Right lobe of liver (tissue), 6 donors: ENCODE data around the gene KLHL25. TPM values are rescaled to one million over a fixed set of nuclear protein-coding genes. Genes with fewer than 3 reads are reported as not detected.
A peak's percentile ranks its signal among the peaks of the same experiment; 100 is the strongest.

Experiments
- ATAC-seq, 4 donors: fragments of 200-7000 bp; cut with Tn5 transposase; one replicate each; pipeline ENCODE4 v1.9.1; 2020; ENCODE audit warnings: mild to moderate bottlenecking in 4 of 4, moderate library complexity in 4 of 4
- DNase-seq, 3 donors: peaks; one replicate each; pipeline ENCODE4 v3.0.0-alpha.2; 2020
- H3K27ac ChIP-seq, 3 donors: fragments of 200-600 bp; one replicate each; pipeline ENCODE4 v1.8.0; 2022
- H3K27me3 ChIP-seq, 2 donors: fragments of 200-600 bp; one replicate each; pipeline ENCODE4 v1.8.0; 2022
- H3K36me3 ChIP-seq, 4 donors: fragments of 200-600 bp; sonication (generic) in 1 of 4; one replicate each; pipeline versions ENCODE4 v1.5.1 to v1.8.0; 2017 to 2022; ENCODE audit warnings: control low read depth in 1 of 4
- H3K4me1 ChIP-seq, 4 donors: fragments of 200-600 bp; sonication (generic) in 1 of 4; one replicate each; pipeline versions ENCODE4 v1.5.1 to v1.8.0; 2017 to 2022; ENCODE audit warnings: control low read depth in 1 of 4
- H3K4me3 ChIP-seq, 3 donors: fragments of 200-600 bp; one replicate each; pipeline ENCODE4 v1.8.0; 2022
- H3K9me3 ChIP-seq, 4 donors: fragments of 200-600 bp; sonication (generic) in 1 of 4; one replicate each; pipeline versions ENCODE4 v1.5.1 to v1.8.0; 2017 to 2022; ENCODE audit warnings: control low read depth in 1 of 4
- POLR2A ChIP-seq: fragments of 450-650 bp; IDR thresholded peaks from one replicate; pipeline ENCODE4 v1.6.1; 2017; ENCODE audit warnings: antibody characterized with exemption, mild to moderate bottlenecking
- WGBS: methylation state at CpG from one replicate; pipeline ENCODE4 v1.1.6; 2018; ENCODE audit warnings: low coverage, low lambda C conversion rate; ENCODE audit not compliant: insufficient coverage; ENCODE audit errors: missing lambda C conversion rate; 5-methylcytosine and 5-hydroxymethylcytosine counted together
- intact Hi-C, 2 donors: fragments of 100-400 bp; cut with DNase I; formaldehyde crosslinking; loops; one replicate each; pipeline versions ENCODE4 v1.11.2 to v1.14.1; 2022
- total RNA-seq, 6 experiments: library from RNA; depleted of rRNA in 2 of 6; stranded (reverse); fragments of >200 nt in 2 of 6; fragmentation: NEBNext Ultra II Directional in 3 of 6; extraction: Animal tissue kit (Norgen Biotek cat#: 25700) in 3 of 6; gene quantifications; one replicate each; pipeline versions ENCODE4 v1.1.0 to v1.2.4, GENCODE V29; 2016 to 2023
- TF ChIP-seq, protein P1 (sequence below), 4 donors: fragments of 200-600 bp in 3 of 4; fragments of 450-650 bp in 1 of 4; IDR thresholded peaks; one replicate each; pipeline versions ENCODE4 v1.5.1 to v1.8.0; 2016 to 2022; ENCODE audit warnings: antibody characterized with exemption in 4 of 4, mild to moderate bottlenecking in 2 of 4
- donor health status: DM: no; HTN: yes; CAD: no.
- donor health status: DM: no; HTN: no; CAD: no.
- donor health status: DM: no; HTN: no; CAD: no.
- donor health status: DM: no; HTN: yes; CAD: no.
- donor health status: DM: no; HTN: yes; CAD: no.

KLHL25 gene
- total RNA-seq, 6 experiments from 2014 or later: 5.8 to 21.7 (median 13.4) TPM

- Histone ChIP-seq H3K4me1 (peaks cover 0 to 52% (median 23%) of the 10 kb centered on the region in 4 donors), H3K27ac (peak overlapping the region; percentile 83 to 97 (median 96)), H3K4me3 (no peak overlapping the region), H3K36me3 (no peaks in the 10 kb centered on the region), H3K27me3 (no peaks in the 10 kb centered on the region), H3K9me3 (no peaks in the 10 kb centered on the region)
- peak; percentile 12 for TF ChIP-seq POLR2A
- TF ChIP-seq, protein P1, sequence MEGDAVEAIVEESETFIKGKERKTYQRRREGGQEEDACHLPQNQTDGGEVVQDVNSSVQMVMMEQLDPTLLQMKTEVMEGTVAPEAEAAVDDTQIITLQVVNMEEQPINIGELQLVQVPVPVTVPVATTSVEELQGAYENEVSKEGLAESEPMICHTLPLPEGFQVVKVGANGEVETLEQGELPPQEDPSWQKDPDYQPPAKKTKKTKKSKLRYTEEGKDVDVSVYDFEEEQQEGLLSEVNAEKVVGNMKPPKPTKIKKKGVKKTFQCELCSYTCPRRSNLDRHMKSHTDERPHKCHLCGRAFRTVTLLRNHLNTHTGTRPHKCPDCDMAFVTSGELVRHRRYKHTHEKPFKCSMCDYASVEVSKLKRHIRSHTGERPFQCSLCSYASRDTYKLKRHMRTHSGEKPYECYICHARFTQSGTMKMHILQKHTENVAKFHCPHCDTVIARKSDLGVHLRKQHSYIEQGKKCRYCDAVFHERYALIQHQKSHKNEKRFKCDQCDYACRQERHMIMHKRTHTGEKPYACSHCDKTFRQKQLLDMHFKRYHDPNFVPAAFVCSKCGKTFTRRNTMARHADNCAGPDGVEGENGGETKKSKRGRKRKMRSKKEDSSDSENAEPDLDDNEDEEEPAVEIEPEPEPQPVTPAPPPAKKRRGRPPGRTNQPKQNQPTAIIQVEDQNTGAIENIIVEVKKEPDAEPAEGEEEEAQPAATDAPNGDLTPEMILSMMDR (IDR thresholded peaks at IDR 0.05): no peak
- DNase-seq: peak; percentile 70 to 86 (median 85)
- ATAC-seq: peak; percentile 51 to 67 (median 54)
- intact Hi-C loops: no loop called here
- WGBS: 79% methylated on average over 12 of the region's 21 CpGs
Measured at GRCh38 chr15:85770096-85771041, 24.4 kb downstream of the KLHL25 start.

DNA sequence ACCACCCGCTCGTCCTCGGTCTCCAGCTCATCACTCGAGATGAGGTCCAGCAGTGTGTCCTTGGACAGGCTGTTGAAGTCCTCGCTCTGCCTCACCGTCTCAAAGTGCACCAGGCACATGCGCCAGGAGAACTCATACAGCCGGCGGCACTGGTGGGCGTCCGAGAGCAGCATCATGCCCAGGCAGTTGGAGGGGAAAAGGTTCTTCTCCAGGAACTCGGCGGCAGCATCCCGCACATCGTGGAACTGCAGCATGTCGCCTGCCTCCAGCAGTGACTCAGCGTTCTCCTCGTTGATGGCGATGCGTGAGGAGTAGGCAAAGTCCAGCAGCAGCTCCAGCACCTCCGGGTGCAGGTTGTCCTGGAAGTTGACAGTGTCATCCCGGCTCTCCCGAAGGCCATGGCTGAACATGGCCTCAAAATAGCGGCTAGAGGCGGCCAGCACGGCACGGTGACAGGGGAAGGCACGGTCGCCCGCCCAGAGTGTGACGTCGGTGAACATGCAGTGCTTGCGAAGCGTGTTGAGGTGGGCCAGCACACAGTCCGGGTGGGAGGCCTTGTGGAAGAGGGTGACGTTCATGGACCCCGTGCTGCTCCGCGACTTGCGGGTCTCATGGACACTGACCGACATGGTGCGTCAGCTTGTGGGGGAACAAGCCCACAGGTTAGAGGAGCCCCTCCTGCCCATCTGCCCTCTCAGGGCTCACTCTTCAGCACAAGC, 25.4 kb downstream of the KLHL25 start:
- no peaks in the 10 kb centered on the region for H3K36me3 ChIP-seq
- peaks cover 0 to 62% (median 29%) of the 10 kb centered on the region in 4 donors for H3K4me1 ChIP-seq
- DNase-seq (no peak), ATAC-seq (no peak)
- intact Hi-C loops: no loop called here
- 96% methylated on average over 9 of the region's 42 CpGs for WGBS
- no peak overlapping the region for H3K4me3 ChIP-seq
- no peaks in the 10 kb centered on the region for H3K9me3 ChIP-seq
- H3K27ac ChIP-seq: peak overlapping the region; percentile 83 to 97 (median 96)
- H3K27me3 ChIP-seq: no peaks in the 10 kb centered on the region
- TF ChIP-seq POLR2A: no peak
- TF ChIP-seq, protein P1 (IDR thresholded peaks at IDR 0.05): no peak

- DNase-seq (no peak), ATAC-seq (no peak)
- no peak overlapping the region for H3K4me3 ChIP-seq
- H3K27ac ChIP-seq: no peak overlapping the region
- peaks cover 0 to 63% (median 31%) of the 10 kb centered on the region in 4 donors for H3K4me1 ChIP-seq
- intact Hi-C loops: no loop called here
- 96% methylated on average over 8 of the region's 32 CpGs for WGBS
- H3K9me3 ChIP-seq: no peaks in the 10 kb centered on the region
- TF ChIP-seq, protein P1 (IDR thresholded peaks at IDR 0.05): no peak
- no peak for TF ChIP-seq POLR2A
- H3K27me3 ChIP-seq: no peaks in the 10 kb centered on the region
- H3K36me3 ChIP-seq: no peaks in the 10 kb centered on the region
Measured at GRCh38 chr15:85768595-85769168, 26.0 kb downstream of the KLHL25 start.

DNA sequence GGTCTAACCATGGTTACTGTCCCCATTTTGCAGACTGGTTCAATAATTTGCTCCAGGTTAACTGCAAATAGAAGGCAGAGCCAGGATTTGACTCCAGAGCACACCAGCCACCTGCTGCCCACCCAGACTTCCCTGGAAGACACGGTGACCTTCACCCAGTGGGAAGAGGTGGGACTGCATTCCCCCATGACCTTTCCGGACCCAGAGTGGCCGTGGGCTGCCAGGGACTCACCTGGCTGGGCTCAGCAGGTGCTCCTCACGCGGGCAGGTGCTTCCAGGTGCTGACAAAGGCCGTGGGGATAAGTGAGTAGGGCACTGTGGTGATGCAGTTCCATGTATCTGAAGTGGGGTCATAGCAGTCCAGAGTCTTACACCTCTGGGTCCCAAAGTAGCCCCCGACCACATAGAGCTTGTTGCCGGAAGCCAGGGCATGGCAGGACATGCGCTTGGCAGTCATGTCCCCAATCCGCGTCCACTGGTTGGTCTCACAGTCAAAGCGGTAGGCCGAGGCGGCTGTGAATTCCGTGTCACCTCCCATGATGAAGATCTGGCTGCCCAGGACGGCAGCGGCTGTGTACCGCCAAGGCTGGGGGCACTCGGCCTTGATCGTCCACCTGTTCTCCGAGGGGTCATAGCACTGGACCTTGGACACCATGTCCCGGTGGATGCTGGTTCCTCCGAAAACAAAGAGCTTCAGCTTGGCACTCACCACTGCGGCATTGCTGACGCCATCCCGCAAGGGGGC, 26.8 kb downstream of the KLHL25 start:
- Histone ChIP-seq H3K4me1 (peaks cover 0 to 65% (median 32%) of the 10 kb centered on the region in 4 donors), H3K36me3 (peaks cover 0 to 3% (median 0%) of the 10 kb centered on the region in 4 donors), H3K27me3 (no peaks in the 10 kb centered on the region), H3K4me3 (no peak overlapping the region), H3K27ac (no peak overlapping the region), H3K9me3 (no peaks in the 10 kb centered on the region)
- DNase-seq (no peak), ATAC-seq (no peak)
- intact Hi-C loops: no loop called here
- TF ChIP-seq, protein P1 (IDR thresholded peaks at IDR 0.05): no peak
- no peak for TF ChIP-seq POLR2A
- 75% methylated on average over 2 of the region's 26 CpGs for WGBS
